Naive thymus-derived CD8-positive, alpha-beta T cell (primary cell): ENCODE measurements around the gene SLC25A53. TPM values are rescaled to one million over a fixed set of nuclear protein-coding genes. Genes with fewer than 3 reads are reported as not detected.

Experiments used
- ATAC-seq, 2 donors: fragments of 150-1000 bp; cut with Tn5 transposase in 1 of 2; sonication (Bioruptor Pico), chemical (Tn5 transposase) in 1 of 2; 1 replicate in 1 of 2; 2 replicates in 1 of 2; pipeline ENCODE4 v1.10.0; 2021; ENCODE audit warnings: mild to moderate bottlenecking in 2 of 2, moderate library complexity in 2 of 2
- POLR2A ChIA-PET: fragments of 350-600 bp; sonication (Branson Sonifier 250); formaldehyde crosslinking; loops from one replicate; lab custom pipeline; 2021; ENCODE audit warnings: antibody characterized with exemption; lab: Charles Lee
- DNase-seq, 10 donors: peaks; one replicate each; pipeline versions ENCODE4 v3.0.0 to v3.0.0-alpha.2; 2020 to 2022
- H3K27ac Mint-ChIP-seq, 10 donors: one replicate each; pipeline ENCODE4 v1.8.0; 2020 to 2022; ENCODE audit warnings: mild to moderate bottlenecking in 10 of 10, mixed read lengths in 10 of 10, moderate library complexity in 4 of 10, inconsistent platforms in 1 of 10
- H3K27me3 Mint-ChIP-seq, 5 donors: one replicate each; pipeline ENCODE4 v1.8.0; 2021 to 2022; ENCODE audit warnings: mixed read lengths in 5 of 5
- H3K36me3 Mint-ChIP-seq, 3 donors: one replicate each; pipeline ENCODE4 v1.8.0; 2020 to 2022; ENCODE audit warnings: mixed read lengths in 3 of 3, mild to moderate bottlenecking in 2 of 3, inconsistent platforms in 1 of 3
- H3K4me1 Mint-ChIP-seq, 4 donors: one replicate each; pipeline ENCODE4 v1.8.0; 2021 to 2022; ENCODE audit warnings: mixed read lengths in 4 of 4
- H3K4me3 Mint-ChIP-seq, 10 donors: one replicate each; pipeline ENCODE4 v1.8.0; 2020 to 2022; ENCODE audit warnings: mild to moderate bottlenecking in 10 of 10, mixed read lengths in 10 of 10, moderate library complexity in 6 of 10, inconsistent platforms in 1 of 10
- H3K9me3 Mint-ChIP-seq, 9 donors: one replicate each; pipeline ENCODE4 v1.8.0; 2020 to 2022; ENCODE audit warnings: mixed read lengths in 9 of 9, mild to moderate bottlenecking in 3 of 9, inconsistent platforms in 1 of 9, moderate library complexity in 1 of 9
- polyA plus RNA-seq, 3 donors: library from polyadenylated mRNA; unstranded; fragments of 300-500 nt; fragmentation: Illumina TruSeq; gene quantifications; one replicate each; pipeline ENCODE4 v1.2.3, GENCODE V29; 2021
- total RNA-seq, 8 experiments: library from RNA in 2 of 8; stranded (reverse) in 2 of 8; gene quantifications; one replicate each; pipeline ENCODE4 v1.2.3 and lab custom pipeline; 2021 to 2026

Gene SLC25A53
- total and polyA plus RNA-seq, 5 experiments from 2014 or later: 8.5 to 28.9 (median 10.0) TPM

- H3K4me3 Mint-ChIP-seq: peak overlapping the region; percentile 66 to 85 (median 77)
- ATAC-seq (no peak), DNase-seq (peak in 1 of 10 donors; percentile 1)
- no peaks in the 10 kb centered on the region for H3K9me3 Mint-ChIP-seq
- H3K36me3 Mint-ChIP-seq: peaks cover 0 to 5% (median 0%) of the 10 kb centered on the region in 3 donors
- H3K4me1 Mint-ChIP-seq: peaks cover 24 to 39% (median 34%) of the 10 kb centered on the region in 4 donors
- POLR2A ChIA-PET: interaction anchor here (0.8 to 2.8 kb wide), 2 partner anchors 10 to 56 kb away, joined by 3 to 37 read pairs; partner anchors contain the start of gene SLC25A53
- peak overlapping the region in 8 of 10 donors; percentile 27 to 82 (median 70) for H3K27ac Mint-ChIP-seq
- no peaks in the 10 kb centered on the region for H3K27me3 Mint-ChIP-seq
These were observed 10.1 kb upstream of the SLC25A53 start for GRCh38 chrX:104166735-104167436.

- peak within 1 kb of the TSS; percentile 75 to 92 (median 86) for H3K4me3 Mint-ChIP-seq
- peaks cover 0 to 5% (median 0%) of the 10 kb centered on the region in 3 donors for H3K36me3 Mint-ChIP-seq
- peak; percentile 94 to 96 for ATAC-seq
These were observed 9.3 kb upstream of the SLC25A53 start, which contains the start of gene FAM199X for GRCh38 chrX:104165894-104166734. Gene FAM199X (plus strand): TSS chrX:104166453. CDS start chrX:104166786, 333 bp downstream.

GRCh38 chrX:104151037-104151436, 5.8 kb downstream of the SLC25A53 start:
- H3K27ac Mint-ChIP-seq: no peak overlapping the region
- H3K36me3 Mint-ChIP-seq: peaks cover 0 to 6% (median 0%) of the 10 kb centered on the region in 3 donors

More at GRCh38 chrX:104165894-104166734, 9.3 kb upstream of the SLC25A53 start, which contains the start of gene FAM199X:
- Mint-ChIP-seq H3K4me1 (peaks cover 24 to 39% (median 34%) of the 10 kb centered on the region in 4 donors), H3K27me3 (no peaks in the 10 kb centered on the region), H3K9me3 (no peaks in the 10 kb centered on the region), H3K27ac (peak within 1 kb of the TSS; percentile 82 to 97 (median 95))
- DNase-seq: peak; percentile 72 to 87 (median 78)
- POLR2A ChIA-PET: interaction anchor here (0.7 to 2.8 kb wide), 4 partner anchors 9 to 55 kb away, joined by 3 to 37 read pairs (median 4); partner anchors contain the start of gene SLC25A53

GRCh38 chrX:104141087-104141760, 15.6 kb downstream of the SLC25A53 start:
- Mint-ChIP-seq H3K27ac (peak overlapping the region in 1 of 10 donors; percentile 67), H3K9me3 (peaks cover 0 to 4% (median 0%) of the 10 kb centered on the region in 9 donors), H3K27me3 (no peaks in the 10 kb centered on the region), H3K4me1 (peaks cover 12 to 39% (median 24%) of the 10 kb centered on the region in 4 donors), H3K4me3 (no peak overlapping the region), H3K36me3 (peaks cover 4 to 9% (median 6%) of the 10 kb centered on the region in 3 donors)
- ATAC-seq (no peak), DNase-seq (no peak)
- POLR2A ChIA-PET: interaction anchor here (1.1 kb wide), 1 partner anchor 16 kb away, joined by 3 read pairs; the partner anchor contains the start of gene SLC25A53

More at GRCh38 chrX:104151037-104151436, 5.8 kb downstream of the SLC25A53 start:
- peaks cover 0 to 4% (median 0%) of the 10 kb centered on the region in 9 donors for H3K9me3 Mint-ChIP-seq
- no peak overlapping the region for H3K4me3 Mint-ChIP-seq
- no peak for ATAC-seq
- no peak for DNase-seq
- POLR2A ChIA-PET: no interaction called here
- peaks cover 10 to 31% (median 20%) of the 10 kb centered on the region in 4 donors for H3K4me1 Mint-ChIP-seq
- H3K27me3 Mint-ChIP-seq: no peaks in the 10 kb centered on the region

GRCh38 chrX:104137496-104137895, 19.3 kb downstream of the SLC25A53 start:
- Mint-ChIP-seq H3K27me3 (no peaks in the 10 kb centered on the region), H3K4me3 (no peak overlapping the region), H3K4me1 (peaks cover 15 to 31% (median 28%) of the 10 kb centered on the region in 4 donors), H3K27ac (peak overlapping the region in 3 of 10 donors; percentile 25 to 65 (median 55)), H3K36me3 (peaks cover 0 to 10% (median 0%) of the 10 kb centered on the region in 3 donors), H3K9me3 (no peaks in the 10 kb centered on the region)
- POLR2A ChIA-PET: interaction anchor here (0.7 to 1.2 kb wide), 3 partner anchors 10 to 19 kb away, joined by 3 to 4 read pairs (median 3); partner anchors contain the start of gene SLC25A53
- DNase-seq: peak in 1 of 10 donors; percentile 9
- peak in 1 of 2 donors; percentile 49 for ATAC-seq

- no peak overlapping the region for H3K4me3 Mint-ChIP-seq
- no peaks in the 10 kb centered on the region for H3K9me3 Mint-ChIP-seq
- peak overlapping the region in 1 of 10 donors; percentile 16 for H3K27ac Mint-ChIP-seq
- POLR2A ChIA-PET: interaction anchor here (0.8 to 1.7 kb wide), 3 partner anchors 9 to 24 kb away, joined by 3 to 7 read pairs (median 4); partner anchors contain the start of gene ZCCHC18
- no peaks in the 10 kb centered on the region for H3K27me3 Mint-ChIP-seq
- peaks cover 0 to 13% (median 0%) of the 10 kb centered on the region in 3 donors for H3K36me3 Mint-ChIP-seq
- peak; percentile 72 to 91 for ATAC-seq
- peaks cover 15 to 26% (median 22%) of the 10 kb centered on the region in 4 donors for H3K4me1 Mint-ChIP-seq
- peak; percentile 26 to 76 (median 57) for DNase-seq
These were observed 20.4 kb downstream of the SLC25A53 start for GRCh38 chrX:104136241-104137019.

- POLR2A ChIA-PET: interaction anchor here (1.7 kb wide), 1 partner anchor 23 kb away, joined by 7 read pairs; the partner anchor contains the start of gene ZCCHC18
- Mint-ChIP-seq H3K36me3 (peaks cover 0 to 21% (median 0%) of the 10 kb centered on the region in 3 donors), H3K4me1 (peaks cover 15 to 25% (median 22%) of the 10 kb centered on the region in 4 donors), H3K27ac (peak overlapping the region in 5 of 10 donors; percentile 16 to 69 (median 39)), H3K9me3 (no peaks in the 10 kb centered on the region), H3K4me3 (no peak overlapping the region), H3K27me3 (no peaks in the 10 kb centered on the region)
- no peak for DNase-seq
- ATAC-seq: no peak
These were observed 21.1 kb downstream of the SLC25A53 start for GRCh38 chrX:104135677-104136076.

GRCh38 chrX:104134583-104135261, 22.1 kb downstream of the SLC25A53 start:
- peaks cover 15 to 25% (median 22%) of the 10 kb centered on the region in 4 donors for H3K4me1 Mint-ChIP-seq
- peak overlapping the region in 3 of 10 donors; percentile 57 to 69 (median 67) for H3K27ac Mint-ChIP-seq
- H3K27me3 Mint-ChIP-seq: no peaks in the 10 kb centered on the region
- H3K9me3 Mint-ChIP-seq: no peaks in the 10 kb centered on the region
- no peak for ATAC-seq
- peak overlapping the region in 2 of 10 donors; percentile 5 to 12 for H3K4me3 Mint-ChIP-seq
- H3K36me3 Mint-ChIP-seq: peaks cover 0 to 30% (median 0%) of the 10 kb centered on the region in 3 donors
- POLR2A ChIA-PET: interaction anchor here (1.7 kb wide), 1 partner anchor 22 kb away, joined by 7 read pairs; the partner anchor contains the start of gene ZCCHC18
- no peak for DNase-seq

GRCh38 chrX:104130808-104131207, 26.0 kb downstream of the SLC25A53 start:
- H3K9me3 Mint-ChIP-seq: no peaks in the 10 kb centered on the region
- POLR2A ChIA-PET: no interaction called here
- no peak for DNase-seq

GRCh38 chrX:104126856-104127255, 30.0 kb downstream of the SLC25A53 start:
- Mint-ChIP-seq H3K36me3 (peaks cover 0 to 44% (median 0%) of the 10 kb centered on the region in 3 donors), H3K4me1 (peaks cover 9 to 43% (median 25%) of the 10 kb centered on the region in 4 donors), H3K27me3 (no peaks in the 10 kb centered on the region), H3K27ac (peak overlapping the region in 6 of 10 donors; percentile 14 to 74 (median 46)), H3K4me3 (peak overlapping the region in 1 of 10 donors; percentile 24), H3K9me3 (no peaks in the 10 kb centered on the region)
- no peak for ATAC-seq
- DNase-seq: no peak
- POLR2A ChIA-PET: no interaction called here

More at GRCh38 chrX:104130808-104131207, 26.0 kb downstream of the SLC25A53 start:
- no peak for ATAC-seq
- no peak overlapping the region for H3K4me3 Mint-ChIP-seq
- H3K36me3 Mint-ChIP-seq: peaks cover 0 to 46% (median 0%) of the 10 kb centered on the region in 3 donors
- peaks cover 15 to 30% (median 21%) of the 10 kb centered on the region in 4 donors for H3K4me1 Mint-ChIP-seq
- no peaks in the 10 kb centered on the region for H3K27me3 Mint-ChIP-seq
- H3K27ac Mint-ChIP-seq: peak overlapping the region in 1 of 10 donors; percentile 41
